Spleen (tissue), 7 donors: ENCODE measurements around the gene MFSD2A.

Source experiments
- POLR2A ChIP-seq, 3 donors: fragments of 450-650 bp; IDR thresholded peaks; one replicate each; pipeline ENCODE4 v1.5.1; 2017; ENCODE audit warnings: antibody characterized with exemption in 3 of 3, mild to moderate bottlenecking in 1 of 3
- POLR2AphosphoS5 ChIP-seq, 3 donors: sonication (generic); formaldehyde crosslinking; IDR thresholded peaks; one replicate each; pipeline ENCODE4 v1.5.1; 2017; ENCODE audit warnings: antibody characterized with exemption in 3 of 3
- TF ChIP-seq, protein P1 (sequence below), 11 experiments: fragments of 200-600 bp in 7 of 11; fragments of 450-650 bp in 4 of 11; sonication (generic) in 4 of 11; IDR thresholded peaks in 8 of 11; conservative IDR thresholded peaks in 3 of 11; 1 replicate in 7 of 11; 2 replicates in 4 of 11; pipeline versions ENCODE4 v1.4.0 to v1.8.0; 2016 to 2021; ENCODE audit warnings: antibody characterized with exemption in 11 of 11, inconsistent platforms in 4 of 11, mild to moderate bottlenecking in 1 of 11
- donor health status: DM: no; HTN: no; CAD: no; lungs with moderate emphysema.
- donor health status: DM: no; HTN: no; CAD: no.
- donor health status: DM: no; HTN: no; CAD: no.

- TF ChIP-seq, protein P1, sequence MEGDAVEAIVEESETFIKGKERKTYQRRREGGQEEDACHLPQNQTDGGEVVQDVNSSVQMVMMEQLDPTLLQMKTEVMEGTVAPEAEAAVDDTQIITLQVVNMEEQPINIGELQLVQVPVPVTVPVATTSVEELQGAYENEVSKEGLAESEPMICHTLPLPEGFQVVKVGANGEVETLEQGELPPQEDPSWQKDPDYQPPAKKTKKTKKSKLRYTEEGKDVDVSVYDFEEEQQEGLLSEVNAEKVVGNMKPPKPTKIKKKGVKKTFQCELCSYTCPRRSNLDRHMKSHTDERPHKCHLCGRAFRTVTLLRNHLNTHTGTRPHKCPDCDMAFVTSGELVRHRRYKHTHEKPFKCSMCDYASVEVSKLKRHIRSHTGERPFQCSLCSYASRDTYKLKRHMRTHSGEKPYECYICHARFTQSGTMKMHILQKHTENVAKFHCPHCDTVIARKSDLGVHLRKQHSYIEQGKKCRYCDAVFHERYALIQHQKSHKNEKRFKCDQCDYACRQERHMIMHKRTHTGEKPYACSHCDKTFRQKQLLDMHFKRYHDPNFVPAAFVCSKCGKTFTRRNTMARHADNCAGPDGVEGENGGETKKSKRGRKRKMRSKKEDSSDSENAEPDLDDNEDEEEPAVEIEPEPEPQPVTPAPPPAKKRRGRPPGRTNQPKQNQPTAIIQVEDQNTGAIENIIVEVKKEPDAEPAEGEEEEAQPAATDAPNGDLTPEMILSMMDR (IDR thresholded peaks at IDR 0.05 in 8 of 11, conservative IDR thresholded peaks at IDR 0.05 in 3 of 11) = no peak
- TF ChIP-seq POLR2AphosphoS5 (IDR thresholded peaks at IDR 0.05) (no peak), POLR2A (IDR thresholded peaks at IDR 0.05) (no peak)
These were observed 9.6 kb downstream of the MFSD2A start for GRCh38 chr1:39964552-39964951.
